Right renal pelvis (tissue), 4 donors: ENCODE data around the gene RNPS1. TPM values are rescaled to one million over a fixed set of nuclear protein-coding genes. Genes with fewer than 3 reads are reported as not detected.

Experiments
- DNase-seq, 4 donors: peaks; one replicate each; pipeline ENCODE4 v3.0.0-alpha.2; 2013; ENCODE audit warnings: low read depth in 4 of 4, low spot score in 3 of 4, missing footprints in 1 of 4
- polyA plus RNA-seq, 4 donors: library from polyadenylated mRNA; unstranded; fragments of 120-200 nt; gene quantifications; one replicate each; pipeline ENCODE4 v1.2.1, GENCODE V29; 2013; ENCODE audit not compliant: insufficient read length in 4 of 4

RNPS1 gene
- polyA plus RNA-seq, 4 donors: 184 to 221 (median 195) TPM

- no peak for DNase-seq
Observed at GRCh38 chr16:2223942-2224486, 43.9 kb downstream of the RNPS1 start.

GRCh38 chr16:2223221-2223941 lies 44.5 kb downstream of the RNPS1 start, which contains the start of gene E4F1:
Gene E4F1, plus strand, starts transcription at chr16:2223591. Its CDS starts 23 bp downstream, at chr16:2223614.
- peak; percentile 95 to 97 (median 96) for DNase-seq

- no peak for DNase-seq
Observed at GRCh38 chr16:2216330-2216729, 51.6 kb downstream of the RNPS1 start.

GRCh38 chr16:2214719-2214968 lies 53.3 kb downstream of the RNPS1 start, which contains the start of gene PGP:
Gene PGP, minus strand, starts transcription at chr16:2214840. Its CDS starts 63 bp downstream, at chr16:2214777.
- DNase-seq: no peak

- DNase-seq: no peak
Observed at GRCh38 chr16:2213817-2214718, 53.9 kb downstream of the RNPS1 start.

GRCh38 chr16:2212362-2213324 lies 55.3 kb downstream of the RNPS1 start:
- DNase-seq: no peak

- DNase-seq: no peak
Observed at GRCh38 chr16:2211923-2212347, 56.0 kb downstream of the RNPS1 start.

GRCh38 chr16:2210386-2211365 lies 57.2 kb downstream of the RNPS1 start, which contains the start of gene BRICD5:
Gene BRICD5, minus strand, starts transcription at chr16:2210863. Its CDS starts 30 bp downstream, at chr16:2210833.
- no peak for DNase-seq

GRCh38 chr16:2210009-2210332 lies 58.0 kb downstream of the RNPS1 start:
- no peak for DNase-seq

GRCh38 chr16:2209258-2210008 lies 58.5 kb downstream of the RNPS1 start:
- no peak for DNase-seq

- no peak for DNase-seq
Observed at GRCh38 chr16:2208772-2209171, 59.2 kb downstream of the RNPS1 start.

- no peak for DNase-seq
Observed at GRCh38 chr16:2208308-2208707, 59.6 kb downstream of the RNPS1 start.

- no peak for DNase-seq
Observed at GRCh38 chr16:2207872-2208271, 60.1 kb downstream of the RNPS1 start.

GRCh38 chr16:2206780-2207433 lies 61.0 kb downstream of the RNPS1 start:
- no peak for DNase-seq

GRCh38 chr16:2206420-2206779 lies 61.5 kb downstream of the RNPS1 start:
- DNase-seq: no peak

- no peak for DNase-seq
Observed at GRCh38 chr16:2205967-2206313, 62.0 kb downstream of the RNPS1 start.

GRCh38 chr16:2205104-2205966 lies 62.6 kb downstream of the RNPS1 start, which contains the start of gene MLST8:
Gene MLST8, plus strand, starts transcription at chr16:2205454. Its CDS starts 632 bp downstream, at chr16:2206086.
- DNase-seq: peak; percentile 76 to 93 (median 78)
